Suppressor macrophage treated with lipopolysaccharide for 4 hours (primary cell): ENCODE data around the gene PROCA1.
"Not testable (repeated sequence)": the region's sequence is repeated elsewhere in the genome, so short reads cannot be mapped to it uniquely, and the experiment has no call there.

Source experiments
- DNase-seq: peaks from one replicate; pipeline ENCODE4 v3.0.0-alpha.2; 2020

Gene PROCA1

DNA sequence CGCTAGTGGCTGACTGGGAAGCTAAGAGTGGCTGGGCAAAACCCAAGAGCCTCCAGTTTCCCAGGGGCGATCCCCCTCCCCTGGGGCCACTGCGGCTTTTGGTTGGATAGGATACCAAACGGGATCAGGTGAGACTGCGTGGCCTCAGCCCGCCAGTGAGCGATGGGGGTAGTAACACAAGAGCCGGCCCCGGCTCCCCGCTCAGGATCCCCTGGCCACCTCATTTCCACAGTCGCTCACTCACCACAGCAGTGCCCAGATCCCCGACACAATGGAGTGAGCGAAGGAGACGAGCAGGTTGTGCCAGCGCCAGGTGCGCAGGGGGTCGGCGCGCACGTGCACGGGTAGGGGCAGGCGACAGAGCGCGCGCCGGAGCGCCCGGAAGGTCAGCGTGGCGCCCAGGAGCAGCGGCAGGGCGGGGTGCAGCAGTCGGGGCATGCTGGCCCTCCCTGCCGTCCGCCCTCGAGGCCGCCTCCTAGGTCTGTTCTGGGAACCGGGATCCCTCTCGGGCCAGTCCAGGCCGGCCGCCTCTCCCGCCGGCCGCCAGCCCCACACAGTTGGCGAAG, 14.1 kb upstream of the PROCA1 start:
- no peak for DNase-seq

DNA sequence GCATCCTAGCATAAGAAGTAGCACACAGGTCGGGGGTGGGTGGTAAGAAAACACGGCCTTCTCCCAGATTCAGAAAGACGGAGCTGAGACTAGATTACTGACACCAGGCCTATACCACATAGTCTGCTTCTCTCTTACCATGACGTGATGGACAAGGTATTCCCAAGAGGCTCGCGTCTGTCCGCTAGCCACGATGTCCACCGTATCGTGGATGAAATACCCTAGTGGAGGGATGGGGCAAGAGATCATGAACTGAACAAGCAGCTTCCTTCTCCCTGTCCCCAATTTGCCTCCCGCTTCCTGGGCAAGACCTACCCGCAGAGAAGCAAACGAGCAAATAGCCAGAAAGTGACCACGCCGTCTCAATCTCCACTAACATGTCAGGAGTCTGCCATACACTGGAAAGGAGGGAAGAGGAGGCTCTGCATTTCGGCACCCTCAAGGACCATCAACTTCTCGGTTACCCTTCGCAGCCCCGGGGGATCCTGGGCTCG, 13.5 kb upstream of the PROCA1 start:
- peak; percentile 7 for DNase-seq

DNA sequence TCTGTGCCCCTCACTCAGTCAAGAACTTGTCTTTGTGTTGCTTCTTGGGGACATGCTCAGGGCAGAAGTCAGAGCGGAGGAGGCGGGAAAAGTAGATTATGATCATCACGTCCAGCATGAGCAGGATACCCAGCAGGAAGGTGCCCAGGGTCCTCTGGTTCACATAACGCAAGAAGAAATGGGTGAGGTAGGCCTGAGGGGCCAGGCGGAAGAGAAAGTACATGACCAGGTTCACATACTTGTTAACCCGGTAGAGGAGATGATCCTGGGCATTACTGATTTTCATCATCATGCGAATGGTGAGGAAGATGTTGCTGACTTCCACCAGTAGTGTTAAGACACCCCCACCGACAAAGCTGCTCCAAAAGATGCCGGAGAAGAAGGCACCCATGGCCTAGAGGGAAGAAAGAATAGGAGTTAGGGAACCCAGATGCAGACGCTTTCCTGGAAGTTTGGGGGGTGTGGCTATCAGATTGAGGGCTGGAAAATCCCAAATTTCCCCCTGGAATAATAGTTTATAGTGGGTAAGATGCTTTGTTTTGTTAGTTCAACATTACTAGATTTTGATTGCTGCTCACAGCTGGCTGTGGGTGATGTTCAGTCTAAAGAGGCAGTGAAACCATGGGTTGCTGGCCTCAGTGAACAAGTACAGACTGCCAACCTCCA, 12.9 kb upstream of the PROCA1 start:
- DNase-seq, result peak; percentile 12

DNA sequence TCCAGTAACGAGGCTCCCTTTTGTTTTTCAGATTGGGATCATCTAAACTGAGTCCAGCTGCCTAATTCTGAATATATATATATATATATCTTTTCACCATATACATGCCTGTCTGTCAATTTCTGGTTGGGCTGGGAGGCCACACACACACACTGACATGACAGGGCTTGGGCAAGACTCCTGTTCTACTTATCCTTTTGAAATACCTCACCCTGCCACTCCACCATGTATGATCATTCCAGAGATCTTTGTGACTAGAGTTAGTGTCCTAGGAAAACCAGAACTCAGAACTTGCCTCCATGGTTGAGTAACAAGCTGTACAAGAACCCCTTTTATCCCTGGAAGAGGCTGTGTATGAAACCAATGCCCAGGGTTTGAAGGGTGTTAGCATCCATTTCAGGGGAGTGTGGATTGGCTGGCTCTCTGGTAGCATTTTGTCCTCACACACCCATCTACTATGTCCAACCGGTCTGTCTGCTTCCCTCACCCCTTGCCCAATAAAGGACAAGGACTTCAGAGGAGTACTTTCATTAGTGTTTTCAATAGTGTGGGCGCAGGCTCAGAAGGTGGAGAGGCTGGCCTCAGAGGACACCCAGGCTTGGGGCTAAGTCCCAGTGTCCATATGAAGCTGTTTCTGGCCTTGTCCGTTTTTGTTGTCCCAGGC, 12.3 kb upstream of the PROCA1 start:
- DNase-seq, result not testable (repeated sequence)

GRCh38 chr17:28723159-28723835, 11.6 kb upstream of the PROCA1 start:
- no peak for DNase-seq

- no peak for DNase-seq
These were observed 10.9 kb upstream of the PROCA1 start for GRCh38 chr17:28722417-28723158.

DNA sequence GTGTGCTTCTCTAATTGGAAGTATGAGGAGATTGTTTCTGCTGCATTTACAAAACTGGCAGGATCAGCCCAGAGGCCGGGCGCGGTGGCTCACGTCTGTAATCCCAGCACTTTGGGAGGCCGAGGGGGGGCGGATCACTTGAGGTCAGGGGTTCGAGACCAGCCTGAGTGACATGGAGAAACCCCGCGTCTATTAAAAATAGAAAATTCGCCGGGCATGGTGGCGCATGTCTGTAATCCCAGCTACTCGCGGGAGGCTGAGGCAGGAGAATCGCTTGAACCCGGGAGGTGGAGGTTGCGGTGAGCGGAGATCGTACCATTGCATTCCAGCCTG, 9.3 kb upstream of the PROCA1 start:
- not testable (repeated sequence) for DNase-seq

DNA sequence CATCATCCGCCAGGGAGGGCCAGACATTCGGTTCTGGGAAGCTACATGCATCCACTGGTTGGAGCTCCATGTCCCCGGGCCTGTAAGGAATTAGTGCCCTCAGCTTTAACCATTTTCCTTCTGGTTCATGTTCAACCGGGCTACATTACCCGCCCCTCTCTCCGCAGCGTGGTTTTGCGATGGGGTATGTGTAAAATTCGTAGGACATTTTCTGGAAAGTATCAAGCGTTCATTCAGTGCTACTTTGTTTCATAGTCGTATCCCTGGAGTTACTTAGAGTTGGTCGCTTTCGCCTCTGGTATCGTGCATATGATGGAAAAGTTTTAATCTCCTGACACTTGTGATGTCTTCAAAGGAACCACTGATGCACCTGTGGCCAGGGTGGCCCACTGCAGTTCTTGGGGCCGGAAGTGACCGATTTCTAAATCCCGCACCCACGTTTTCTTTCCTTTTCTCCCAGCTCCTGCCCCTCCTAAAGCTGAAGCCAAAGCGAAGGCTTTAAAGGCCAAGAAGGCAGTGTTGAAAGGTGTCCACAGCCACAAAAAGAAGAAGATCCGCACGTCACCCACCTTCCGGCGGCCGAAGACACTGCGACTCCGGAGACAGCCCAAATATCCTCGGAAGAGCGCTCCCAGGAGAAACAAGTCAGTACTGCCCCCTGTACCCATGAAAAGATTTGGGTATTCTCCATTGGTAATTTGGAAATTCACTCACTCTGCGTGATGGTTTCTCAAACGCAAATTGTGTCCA, 8.7 kb upstream of the PROCA1 start:
- DNase-seq, result no peak

DNA sequence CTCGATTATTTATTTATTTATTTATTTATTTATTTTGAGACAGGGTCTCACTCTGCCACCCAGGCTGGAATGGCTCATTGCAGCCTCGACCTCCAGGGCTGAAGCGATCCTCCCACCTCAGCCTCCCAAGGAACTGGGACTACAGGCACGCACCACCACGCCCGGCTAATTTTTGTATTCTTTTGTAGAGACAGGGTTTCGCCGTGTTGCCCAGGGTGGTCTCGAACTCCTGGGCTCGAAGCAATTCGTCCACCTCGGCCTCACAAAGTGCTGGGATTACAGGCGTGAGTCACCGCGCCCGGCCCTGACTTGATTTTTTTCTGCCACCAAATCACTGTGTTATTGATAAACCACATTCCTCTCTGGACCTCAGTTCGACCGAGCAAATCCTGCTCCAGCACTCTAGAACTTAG, 7.3 kb upstream of the PROCA1 start:
- no peak for DNase-seq

GRCh38 chr17:28718333-28719020, 6.8 kb upstream of the PROCA1 start:
- no peak for DNase-seq

- peak; percentile 46 for DNase-seq
These were observed 6.1 kb upstream of the PROCA1 start, which contains the start of gene RAB34 for GRCh38 chr17:28717578-28718332. RAB34 (minus strand) TSS chr17:28717868; CDS start chr17:28717266, 602 bp downstream.

GRCh38 chr17:28716740-28717577, 5.3 kb upstream of the PROCA1 start:
- peak; percentile 13 for DNase-seq

DNA sequence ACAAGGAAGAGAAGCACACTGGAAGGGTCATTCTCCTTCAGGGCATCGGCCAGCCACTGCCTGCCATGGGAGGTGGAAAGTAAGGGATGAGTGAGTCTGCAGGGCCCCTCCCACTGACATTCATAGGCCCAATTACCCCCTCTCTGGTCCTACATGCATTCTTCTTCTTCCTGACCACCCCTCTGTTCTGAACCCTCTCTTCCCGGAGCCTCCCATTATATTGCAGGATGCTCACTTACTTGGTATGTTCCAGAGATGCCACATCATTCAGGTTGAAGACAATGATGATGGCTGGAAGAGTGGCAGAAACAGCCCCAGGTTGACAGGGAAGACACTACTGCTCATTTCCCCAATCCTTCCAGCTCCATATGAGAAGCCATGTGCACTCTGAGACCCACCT, 3.5 kb upstream of the PROCA1 start:
- DNase-seq, result no peak

DNA sequence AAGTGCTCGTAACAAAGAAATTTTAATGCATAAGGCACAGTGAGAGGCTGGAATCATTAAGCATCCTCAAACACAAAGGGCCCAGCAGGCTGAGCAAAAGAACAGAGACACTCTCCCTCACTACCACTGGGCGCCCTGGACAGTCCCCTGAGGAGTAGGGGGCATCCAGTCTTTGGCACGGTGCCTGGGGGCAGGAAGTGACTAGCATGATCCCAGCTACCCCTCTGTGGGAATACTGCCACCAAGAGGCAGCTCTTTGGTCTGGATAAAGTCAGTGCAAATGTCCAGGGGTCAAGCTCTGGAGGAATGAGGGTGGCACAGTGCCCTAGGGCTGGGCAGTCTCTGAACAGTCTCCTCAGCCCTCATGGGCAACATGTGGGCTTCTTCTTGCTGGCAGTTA, 2.6 kb upstream of the PROCA1 start:
- no peak for DNase-seq

DNA sequence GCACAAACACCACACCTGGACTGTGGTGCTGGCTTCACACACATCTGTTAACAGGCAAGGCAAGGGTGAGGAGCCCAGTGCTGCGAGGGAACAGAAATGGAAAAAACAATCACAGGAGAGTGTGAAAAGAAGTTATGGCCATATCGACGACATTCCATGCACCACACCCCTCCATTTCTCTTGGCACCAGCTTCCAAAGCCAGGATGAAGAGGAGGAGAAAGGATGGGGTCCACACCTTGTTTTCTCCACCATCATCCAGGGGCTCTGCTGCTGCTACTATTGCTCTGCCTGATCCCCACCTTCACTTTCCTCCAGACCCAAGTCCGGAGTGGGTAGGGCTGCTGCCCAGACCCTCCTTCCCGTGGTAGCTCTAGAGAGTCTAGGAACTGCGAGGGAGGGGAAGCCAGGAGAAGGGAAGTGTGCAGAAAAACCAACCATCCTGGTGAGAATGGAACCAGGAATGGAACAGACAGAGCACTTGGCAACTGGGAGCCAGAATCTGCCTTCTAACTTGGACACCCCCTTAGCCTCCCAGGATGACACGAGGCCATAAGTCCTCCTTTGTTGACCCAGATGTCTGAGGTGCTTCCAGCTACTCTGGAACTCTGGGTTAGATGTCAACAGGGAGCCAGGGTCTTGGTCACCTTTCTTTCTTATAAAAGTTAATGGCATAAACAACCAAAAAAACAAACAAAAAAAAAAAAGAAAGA, 1.2 kb upstream of the PROCA1 start:
- DNase-seq, result no peak

DNA sequence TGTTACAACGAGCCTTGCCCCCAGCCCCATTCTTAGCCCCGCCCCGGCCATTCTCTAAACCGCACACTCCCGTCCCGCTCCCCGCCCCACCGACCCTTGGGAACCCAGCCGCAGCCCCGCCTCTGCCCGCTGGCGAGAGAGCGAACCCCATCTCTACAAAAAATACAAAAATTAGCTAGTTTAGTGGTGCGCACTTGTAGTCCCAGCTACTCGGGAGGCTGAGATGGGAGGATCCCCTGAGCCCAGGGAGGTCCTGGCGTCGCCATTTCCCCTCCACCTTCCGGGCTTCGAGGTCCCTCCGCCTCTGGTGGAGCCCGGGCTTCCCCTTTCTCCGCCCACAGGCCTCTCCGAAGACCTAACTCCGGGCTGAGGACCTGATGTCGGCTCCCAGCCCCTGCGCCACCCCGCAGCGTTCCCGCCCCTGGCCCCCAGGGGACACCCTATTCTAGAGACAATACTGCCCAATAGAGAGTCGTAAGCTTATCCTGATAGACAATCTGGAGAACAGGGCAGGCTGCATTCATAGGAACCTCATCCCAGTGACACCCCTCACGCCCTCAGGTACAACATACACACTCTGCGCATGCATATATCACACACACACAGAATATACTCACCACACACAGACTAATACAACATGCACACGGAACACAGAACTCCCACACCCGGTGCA, 480 bp upstream of the PROCA1 start:
- peak; percentile 78 for DNase-seq

DNA sequence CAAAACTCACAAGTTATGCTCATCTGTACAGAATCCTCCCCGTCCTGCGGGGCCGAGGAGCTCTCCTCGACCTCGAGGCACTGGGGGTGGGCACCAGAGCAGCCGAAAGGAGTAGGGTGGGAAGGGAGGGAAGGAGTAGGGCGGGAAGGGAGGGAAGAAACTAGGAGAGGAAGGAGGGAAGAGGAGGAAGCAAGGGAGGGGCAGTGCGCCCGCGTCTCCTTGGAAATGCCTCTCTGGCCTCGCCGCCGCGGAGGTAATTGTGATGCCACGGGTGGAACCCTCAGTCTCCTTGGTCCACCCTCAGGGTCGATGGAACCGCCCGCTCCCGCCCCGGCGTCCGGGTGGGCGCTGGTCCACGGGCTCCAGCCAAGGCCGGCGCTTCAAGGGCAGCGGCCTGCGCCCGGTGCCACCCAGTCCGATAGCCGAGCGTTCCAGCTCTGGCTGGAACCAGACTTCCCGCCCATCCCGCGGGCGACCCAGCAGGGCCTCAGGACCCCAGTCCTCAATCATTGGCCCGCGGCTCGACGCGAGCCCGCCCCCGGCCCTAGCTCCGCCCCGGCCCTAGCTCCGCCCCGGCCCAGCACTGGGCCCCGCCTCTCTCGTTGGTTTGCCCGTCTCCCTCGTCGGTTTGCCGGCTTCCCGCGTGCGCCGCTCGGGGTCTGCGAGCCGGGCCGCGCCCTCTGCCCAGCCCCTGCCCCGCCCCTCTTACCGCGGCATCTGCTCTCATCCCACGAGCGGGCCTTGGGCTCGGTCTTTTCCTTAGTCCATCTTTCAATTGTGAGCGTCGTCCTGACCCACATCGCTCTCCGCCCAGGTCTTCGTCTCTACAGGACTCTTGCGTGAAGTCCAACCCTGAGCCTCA, 596 bp downstream of the PROCA1 start:
- DNase-seq, result peak; percentile 89

GRCh38 chr17:28707339-28707720, 4.4 kb downstream of the PROCA1 start:
- no peak for DNase-seq
